Measurements from ENCODE around the gene CRAMP1.

CRAMP1 gene

GRCh38 chr16:1662543-1662942, 50.4 kb downstream of the CRAMP1 start:
- Histone ChIP-seq H3K4me1 (ENCODE audit: control insufficient read depth, insufficient read depth, low read length) (no peaks in the 10 kb centered on the region), H3K4me3 (ENCODE audit: low read length) (no peak overlapping the region), H3K9me3 (ENCODE audit: control insufficient read depth, low read length) (no peaks in the 10 kb centered on the region), H3K27me3 (replicated peaks; ENCODE audit: control insufficient read depth, insufficient read depth, low read length) (no peaks in the 10 kb centered on the region), H3K9ac (ENCODE audit: low read length) (no peak overlapping the region), H3K36me3 (ENCODE audit: control insufficient read depth, insufficient read depth, low read length, severe bottlenecking) (peaks cover 82% of the 10 kb centered on the region)
- DNase-seq (ENCODE audit: low read depth): no peak

- Histone ChIP-seq H3K4me1 (ENCODE audit: control insufficient read depth, insufficient read depth, low read length) (no peaks in the 10 kb centered on the region), H3K4me3 (ENCODE audit: low read length) (no peak overlapping the region), H3K9me3 (ENCODE audit: control insufficient read depth, low read length) (no peaks in the 10 kb centered on the region), H3K9ac (ENCODE audit: low read length) (no peak overlapping the region), H3K27me3 (replicated peaks; ENCODE audit: control insufficient read depth, insufficient read depth, low read length) (no peaks in the 10 kb centered on the region), H3K36me3 (ENCODE audit: control insufficient read depth, insufficient read depth, low read length, severe bottlenecking) (peaks cover 88% of the 10 kb centered on the region)
- no peak for DNase-seq (ENCODE audit: low read depth)
Observed at GRCh38 chr16:1665829-1666228, 53.7 kb downstream of the CRAMP1 start.

DNA sequence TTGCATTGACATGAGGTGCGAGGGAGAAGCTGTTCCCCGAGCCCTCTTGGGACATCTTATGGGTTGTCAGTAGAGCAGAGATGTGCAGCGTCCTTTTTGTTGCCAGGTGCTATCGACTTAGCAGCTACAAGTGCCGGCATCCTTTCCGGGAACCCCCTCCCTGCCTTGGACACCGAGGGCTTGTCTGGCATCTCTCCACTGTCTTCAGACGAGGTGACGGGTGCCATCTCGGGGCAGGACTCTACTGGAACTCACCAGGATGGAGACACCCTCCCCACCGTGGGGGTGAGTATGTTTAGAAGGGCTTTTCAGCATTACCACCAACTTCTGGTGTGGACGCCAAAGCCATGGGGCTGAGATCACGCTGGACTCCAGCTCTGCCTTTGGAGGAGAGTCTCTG, 54.2 kb downstream of the CRAMP1 start:
- no peak for DNase-seq (ENCODE audit: low read depth)
- peaks cover 92% of the 10 kb centered on the region for H3K36me3 ChIP-seq (ENCODE audit: control insufficient read depth, insufficient read depth, low read length, severe bottlenecking)

GRCh38 chr16:1667271-1667670, 55.1 kb downstream of the CRAMP1 start:
- no peaks in the 10 kb centered on the region for H3K27me3 ChIP-seq (replicated peaks; ENCODE audit: control insufficient read depth, insufficient read depth, low read length)
- H3K36me3 ChIP-seq (ENCODE audit: control insufficient read depth, insufficient read depth, low read length, severe bottlenecking): peaks cover 95% of the 10 kb centered on the region
- DNase-seq (ENCODE audit: low read depth): no peak
- no peak overlapping the region for H3K9ac ChIP-seq (ENCODE audit: low read length)
- no peaks in the 10 kb centered on the region for H3K4me1 ChIP-seq (ENCODE audit: control insufficient read depth, insufficient read depth, low read length)
- H3K9me3 ChIP-seq (ENCODE audit: control insufficient read depth, low read length): no peaks in the 10 kb centered on the region
- no peak overlapping the region for H3K4me3 ChIP-seq (ENCODE audit: low read length)

More for the DNA sequence above, 54.2 kb downstream of the CRAMP1 start:
- Histone ChIP-seq H3K4me1 (ENCODE audit: control insufficient read depth, insufficient read depth, low read length) (no peaks in the 10 kb centered on the region), H3K27me3 (replicated peaks; ENCODE audit: control insufficient read depth, insufficient read depth, low read length) (no peaks in the 10 kb centered on the region), H3K9ac (ENCODE audit: low read length) (no peak overlapping the region), H3K9me3 (ENCODE audit: control insufficient read depth, low read length) (no peaks in the 10 kb centered on the region), H3K4me3 (ENCODE audit: low read length) (no peak overlapping the region)

GRCh38 chr16:1667916-1668315, 55.8 kb downstream of the CRAMP1 start:
- H3K9ac ChIP-seq (ENCODE audit: low read length): no peak overlapping the region
- H3K4me1 ChIP-seq (ENCODE audit: control insufficient read depth, insufficient read depth, low read length): no peaks in the 10 kb centered on the region
- H3K36me3 ChIP-seq (ENCODE audit: control insufficient read depth, insufficient read depth, low read length, severe bottlenecking): peaks cover 95% of the 10 kb centered on the region
- H3K9me3 ChIP-seq (ENCODE audit: control insufficient read depth, low read length): no peaks in the 10 kb centered on the region
- H3K27me3 ChIP-seq (replicated peaks; ENCODE audit: control insufficient read depth, insufficient read depth, low read length): no peaks in the 10 kb centered on the region
- H3K4me3 ChIP-seq (ENCODE audit: low read length): no peak overlapping the region
- DNase-seq (ENCODE audit: low read depth): no peak

GRCh38 chr16:1668612-1669319, 56.6 kb downstream of the CRAMP1 start:
- H3K36me3 ChIP-seq (ENCODE audit: control insufficient read depth, insufficient read depth, low read length, severe bottlenecking): peaks cover 95% of the 10 kb centered on the region
- H3K9me3 ChIP-seq (ENCODE audit: control insufficient read depth, low read length): no peaks in the 10 kb centered on the region
- no peak overlapping the region for H3K9ac ChIP-seq (ENCODE audit: low read length)
- no peaks in the 10 kb centered on the region for H3K27me3 ChIP-seq (replicated peaks; ENCODE audit: control insufficient read depth, insufficient read depth, low read length)
- no peaks in the 10 kb centered on the region for H3K4me1 ChIP-seq (ENCODE audit: control insufficient read depth, insufficient read depth, low read length)
- DNase-seq (ENCODE audit: low read depth): no peak
- H3K4me3 ChIP-seq (ENCODE audit: low read length): no peak overlapping the region

DNA sequence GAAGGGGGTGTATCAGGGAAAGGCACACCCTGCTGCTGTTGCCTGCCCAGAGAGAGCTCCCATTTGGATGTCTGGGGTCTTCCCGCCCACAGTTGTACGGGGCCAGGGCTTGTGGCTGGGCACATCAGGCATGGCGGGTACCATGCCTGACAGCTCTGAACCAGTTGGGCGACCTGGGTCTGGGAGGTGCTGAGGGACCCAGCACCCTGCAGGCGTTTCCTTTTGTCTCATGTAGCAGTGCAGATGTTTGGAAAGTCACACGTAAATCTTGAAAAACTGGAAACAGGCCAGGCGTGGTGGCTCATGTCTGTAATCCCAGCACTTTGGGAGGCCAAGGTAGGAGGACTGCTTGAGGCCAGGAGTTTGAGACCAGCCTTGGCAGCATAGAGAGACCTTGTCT, 57.5 kb downstream of the CRAMP1 start:
- Histone ChIP-seq H3K4me3 (ENCODE audit: low read length) (no peak overlapping the region), H3K9ac (ENCODE audit: low read length) (no peak overlapping the region), H3K36me3 (ENCODE audit: control insufficient read depth, insufficient read depth, low read length, severe bottlenecking) (peaks cover 95% of the 10 kb centered on the region), H3K9me3 (ENCODE audit: control insufficient read depth, low read length) (no peaks in the 10 kb centered on the region), H3K4me1 (ENCODE audit: control insufficient read depth, insufficient read depth, low read length) (no peaks in the 10 kb centered on the region), H3K27me3 (replicated peaks; ENCODE audit: control insufficient read depth, insufficient read depth, low read length) (no peaks in the 10 kb centered on the region)
- no peak for DNase-seq (ENCODE audit: low read depth)

DNA sequence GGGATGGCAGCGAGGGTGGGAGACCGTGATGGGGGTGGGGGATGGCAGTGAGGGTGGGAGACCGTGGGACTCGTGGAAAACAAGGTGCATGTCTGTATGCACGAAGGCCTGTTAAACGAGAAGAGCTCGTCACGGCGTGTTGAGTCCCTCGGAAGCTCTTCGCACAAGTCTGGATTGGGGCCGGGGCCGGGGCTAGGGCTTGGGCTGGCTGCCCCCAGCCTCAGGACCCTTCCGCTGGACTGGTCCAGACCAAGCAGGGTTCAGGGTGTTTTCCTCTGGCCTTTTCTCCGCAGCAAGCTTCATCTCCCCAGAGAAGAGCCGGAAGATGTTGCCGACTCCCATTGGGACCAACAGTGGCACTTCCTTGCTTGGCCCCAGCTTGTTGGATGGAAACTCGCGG, 58.2 kb downstream of the CRAMP1 start:
- Histone ChIP-seq H3K4me1 (ENCODE audit: control insufficient read depth, insufficient read depth, low read length) (no peaks in the 10 kb centered on the region), H3K4me3 (ENCODE audit: low read length) (no peak overlapping the region), H3K27me3 (replicated peaks; ENCODE audit: control insufficient read depth, insufficient read depth, low read length) (no peaks in the 10 kb centered on the region), H3K9ac (ENCODE audit: low read length) (no peak overlapping the region), H3K9me3 (ENCODE audit: control insufficient read depth, low read length) (no peaks in the 10 kb centered on the region), H3K36me3 (ENCODE audit: control insufficient read depth, insufficient read depth, low read length, severe bottlenecking) (peaks cover 95% of the 10 kb centered on the region)
- no peak for DNase-seq (ENCODE audit: low read depth)

DNA sequence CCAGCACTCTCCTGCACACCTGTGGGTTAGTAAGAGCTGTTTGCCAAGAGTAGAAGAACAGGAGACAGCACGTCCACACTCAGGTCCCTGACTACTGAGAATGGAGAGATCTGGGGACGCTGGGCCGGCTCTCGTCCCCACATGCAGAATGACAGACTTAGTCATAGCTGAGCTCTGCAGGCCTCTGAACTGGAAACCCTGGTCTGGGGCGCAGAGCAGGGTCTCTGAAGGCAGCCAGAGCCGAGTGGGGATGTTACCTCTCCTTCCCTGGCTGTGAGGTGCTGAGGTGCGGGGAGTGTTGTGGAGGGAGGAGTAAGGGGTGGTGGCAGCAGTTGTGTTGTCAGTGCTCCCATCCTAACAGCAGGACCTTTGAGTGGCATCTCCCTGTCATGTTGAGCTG, 58.7 kb downstream of the CRAMP1 start:
- Histone ChIP-seq H3K9me3 (ENCODE audit: control insufficient read depth, low read length) (no peaks in the 10 kb centered on the region), H3K36me3 (ENCODE audit: control insufficient read depth, insufficient read depth, low read length, severe bottlenecking) (peaks cover 95% of the 10 kb centered on the region), H3K4me3 (ENCODE audit: low read length) (no peak overlapping the region), H3K9ac (ENCODE audit: low read length) (no peak overlapping the region), H3K4me1 (ENCODE audit: control insufficient read depth, insufficient read depth, low read length) (no peaks in the 10 kb centered on the region), H3K27me3 (replicated peaks; ENCODE audit: control insufficient read depth, insufficient read depth, low read length) (no peaks in the 10 kb centered on the region)
- no peak for DNase-seq (ENCODE audit: low read depth)

GRCh38 chr16:1673424-1674151, 61.4 kb downstream of the CRAMP1 start:
- no peaks in the 10 kb centered on the region for H3K27me3 ChIP-seq (replicated peaks; ENCODE audit: control insufficient read depth, insufficient read depth, low read length)
- H3K4me1 ChIP-seq (ENCODE audit: control insufficient read depth, insufficient read depth, low read length): no peaks in the 10 kb centered on the region
- no peak overlapping the region for H3K9ac ChIP-seq (ENCODE audit: low read length)
- H3K4me3 ChIP-seq (ENCODE audit: low read length): no peak overlapping the region
- peaks cover 71% of the 10 kb centered on the region for H3K36me3 ChIP-seq (ENCODE audit: control insufficient read depth, insufficient read depth, low read length, severe bottlenecking)
- H3K9me3 ChIP-seq (ENCODE audit: control insufficient read depth, low read length): no peaks in the 10 kb centered on the region
- DNase-seq (ENCODE audit: low read depth): no peak

GRCh38 chr16:1674306-1674705, 62.1 kb downstream of the CRAMP1 start:
- Histone ChIP-seq H3K36me3 (ENCODE audit: control insufficient read depth, insufficient read depth, low read length, severe bottlenecking) (peaks cover 64% of the 10 kb centered on the region), H3K27me3 (replicated peaks; ENCODE audit: control insufficient read depth, insufficient read depth, low read length) (no peaks in the 10 kb centered on the region), H3K4me1 (ENCODE audit: control insufficient read depth, insufficient read depth, low read length) (peaks cover 6% of the 10 kb centered on the region), H3K4me3 (ENCODE audit: low read length) (no peak overlapping the region), H3K9ac (ENCODE audit: low read length) (no peak overlapping the region), H3K9me3 (ENCODE audit: control insufficient read depth, low read length) (no peaks in the 10 kb centered on the region)
- DNase-seq (ENCODE audit: low read depth): no peak
